T-helper 9 cell (primary cell): ENCODE results near the gene CDC20.
"Not testable (repeated sequence)": the region's sequence is repeated elsewhere in the genome, so short reads cannot be mapped to it uniquely, and the experiment has no call there.

Source experiments
- DNase-seq: peaks from one replicate; pipeline ENCODE4 v3.0.0-alpha.2; 2020

CDC20 gene

GRCh38 chr1:43383449-43383848 is 24.7 kb downstream of the CDC20 start:
- no peak for DNase-seq

GRCh38 chr1:43386676-43387075 is 27.9 kb downstream of the CDC20 start:
- DNase-seq: no peak

GRCh38 chr1:43387976-43388599 is 29.3 kb downstream of the CDC20 start:
- no peak for DNase-seq

- DNase-seq: no peak
Measured at GRCh38 chr1:43388613-43389012, 29.8 kb downstream of the CDC20 start.

- DNase-seq: peak; percentile 87
Measured at GRCh38 chr1:43389326-43390313, 30.8 kb downstream of the CDC20 start, which contains the start of the genes MED8 and SZT2. Gene MED8 (minus strand): TSS chr1:43389800. CDS start chr1:43389764, 36 bp downstream. Gene SZT2 (plus strand): TSS chr1:43389899. CDS start chr1:43389969, 70 bp downstream.

- no peak for DNase-seq
Measured at GRCh38 chr1:43392702-43393101, 33.9 kb downstream of the CDC20 start.

GRCh38 chr1:43395523-43395922 is 36.7 kb downstream of the CDC20 start:
- no peak for DNase-seq

GRCh38 chr1:43396059-43396458 is 37.3 kb downstream of the CDC20 start:
- DNase-seq: no peak

GRCh38 chr1:43398227-43398626 is 39.4 kb downstream of the CDC20 start:
- DNase-seq: no peak

GRCh38 chr1:43400441-43400840 is 41.7 kb downstream of the CDC20 start:
- not testable (repeated sequence) for DNase-seq

GRCh38 chr1:43402089-43402865 is 43.5 kb downstream of the CDC20 start:
- no peak for DNase-seq

- no peak for DNase-seq
Measured at GRCh38 chr1:43404353-43404752, 45.6 kb downstream of the CDC20 start.

GRCh38 chr1:43405219-43405875 is 46.6 kb downstream of the CDC20 start:
- DNase-seq: no peak

GRCh38 chr1:43405876-43406234 is 47.1 kb downstream of the CDC20 start:
- DNase-seq: no peak

GRCh38 chr1:43410571-43410970 is 51.8 kb downstream of the CDC20 start:
- no peak for DNase-seq
